Effector CD4-positive, alpha-beta T cell (primary cell): Measurements from ENCODE around the gene TCEAL6. TPM values are rescaled to one million over a fixed set of nuclear protein-coding genes. Genes with fewer than 3 reads are reported as not detected.
"Not testable (repeated sequence)": the region's sequence is repeated elsewhere in the genome, so short reads cannot be mapped to it uniquely, and the experiment has no call there.

ENCODE experiments used
- DNase-seq: peaks from one replicate; pipeline ENCODE4 v3.0.0-alpha.2; 2020
- total RNA-seq: gene quantifications from one replicate; lab custom pipeline; 2026; lab: John Stamatoyannopoulos, UW

TCEAL6 gene
- not detected for total RNA-seq

DNA sequence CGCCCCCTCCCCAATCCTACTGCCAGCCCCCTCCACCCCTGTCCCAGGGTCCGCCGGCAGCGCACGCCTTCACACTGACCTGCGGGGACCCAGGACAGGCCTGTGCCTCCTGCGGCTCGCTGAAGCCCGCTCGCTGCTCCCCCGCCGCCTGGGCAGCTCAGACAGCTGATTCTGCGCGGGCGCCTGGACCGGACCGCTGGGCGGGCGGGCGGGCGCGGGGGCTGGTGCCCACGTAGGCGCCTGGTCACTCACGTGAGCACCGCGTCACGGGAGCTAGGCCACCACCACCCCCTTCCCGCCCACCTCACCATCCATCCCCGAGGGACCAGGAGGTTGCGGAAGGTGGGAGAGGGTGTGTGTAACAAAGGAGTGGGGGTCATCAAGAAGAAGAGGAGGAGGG lies at the start of gene TCEAL6:
Gene TCEAL6, minus strand, starts transcription at position 208 of the 400 bp plus-strand sequence.
- DNase-seq: not testable (repeated sequence)

DNA sequence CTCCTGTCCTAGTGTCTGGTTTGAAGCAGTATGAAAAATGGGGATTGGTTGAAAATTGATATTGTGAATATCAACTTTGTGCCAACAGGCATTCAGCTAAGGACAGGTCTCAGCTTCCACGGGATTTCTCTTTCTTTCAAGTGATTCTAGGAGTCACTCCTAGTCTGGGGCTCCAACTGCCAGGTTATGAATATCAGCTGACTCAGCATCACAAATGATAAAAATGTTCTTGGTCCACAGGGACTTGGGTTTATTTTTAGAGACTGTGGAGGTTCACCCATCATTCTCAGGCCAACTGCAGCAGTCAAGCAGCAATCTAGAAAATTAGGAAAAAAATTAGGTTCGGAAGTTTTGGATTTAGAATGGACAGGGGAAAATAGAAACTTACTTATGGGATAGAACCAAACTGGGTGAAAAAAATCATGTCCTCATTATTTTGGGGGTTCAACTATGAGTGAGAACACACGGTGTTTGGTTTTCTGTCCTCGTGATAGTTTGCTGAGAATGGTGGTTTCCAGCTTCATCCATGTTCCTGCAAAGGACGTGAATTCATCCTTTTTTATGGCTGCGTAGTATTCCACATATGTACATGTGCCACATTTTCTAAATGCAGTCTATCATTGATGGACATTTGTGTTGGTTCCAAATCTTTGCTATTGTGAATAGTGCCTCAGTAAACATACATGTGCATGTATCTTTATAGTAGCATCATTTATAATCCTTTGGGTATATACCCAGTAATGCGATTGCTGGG lies 43.9 kb upstream of the TCEAL6 start:
- no peak for DNase-seq

DNA sequence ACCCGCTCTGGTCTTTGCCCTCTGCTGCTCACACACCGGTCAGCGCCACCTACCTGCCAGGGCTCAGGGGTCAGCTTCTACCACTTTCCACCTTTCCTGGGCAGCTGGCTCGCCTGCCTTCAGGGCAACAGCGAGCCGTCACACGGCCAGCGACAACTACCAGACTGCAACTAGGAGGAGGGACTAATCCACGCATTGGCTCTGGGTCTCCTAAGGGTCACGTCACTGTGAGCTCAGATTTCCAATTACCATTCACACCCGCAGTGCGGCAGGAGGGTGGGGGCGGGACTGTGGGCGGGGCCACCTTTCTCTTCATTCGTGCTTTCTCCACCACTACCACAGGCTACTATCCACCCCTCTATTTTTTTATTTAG lies 13.5 kb upstream of the TCEAL6 start, which contains the start of gene BEX5:
Gene BEX5, minus strand, starts transcription at position 172 of the 374 bp plus-strand sequence. CDS start 1,712 bp downstream, outside the sequence.
- peak; percentile 43 for DNase-seq

DNA sequence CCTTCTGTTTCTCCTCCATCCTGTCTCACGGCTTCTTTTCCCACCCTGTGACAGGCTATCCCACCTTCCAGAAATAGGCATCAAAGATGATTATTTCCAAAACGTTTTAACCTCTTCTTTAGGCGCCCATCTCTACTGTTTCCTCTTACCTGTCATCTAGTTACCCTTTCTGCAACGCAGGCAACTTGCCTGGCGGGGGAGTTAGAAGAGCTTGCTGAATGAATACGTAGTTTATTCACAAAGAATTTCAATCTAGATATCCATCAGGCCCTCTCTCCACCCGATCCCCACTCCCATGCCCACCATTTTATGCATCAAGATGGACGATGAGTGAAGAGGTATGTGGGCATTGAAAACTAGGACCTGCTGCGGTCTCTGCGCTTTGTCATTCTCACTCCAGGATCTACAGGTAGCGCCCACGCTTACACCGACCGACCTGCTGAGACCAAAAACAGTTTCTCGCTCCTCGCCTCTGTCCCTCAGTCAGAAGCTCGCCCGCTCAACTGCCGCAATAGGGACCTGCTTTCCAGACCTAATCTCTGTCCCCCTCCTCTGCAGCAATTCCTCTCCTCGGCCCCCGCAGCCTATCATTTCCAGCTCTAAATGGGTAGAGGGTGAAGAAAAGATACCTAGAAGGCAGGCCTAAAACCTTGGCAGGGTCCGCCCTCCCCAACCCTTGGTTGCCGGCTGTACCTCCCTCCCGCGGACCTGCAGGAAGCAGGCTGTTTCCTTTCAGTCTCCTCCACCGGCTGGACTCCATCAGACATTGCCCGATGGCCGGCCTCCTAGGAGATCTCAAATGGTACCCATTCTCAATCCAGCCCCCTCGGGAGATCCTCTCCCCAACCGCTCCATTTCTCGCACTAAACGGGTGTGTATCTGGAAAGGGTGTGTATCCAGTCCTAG lies 12.9 kb upstream of the TCEAL6 start:
- peak; percentile 4 for DNase-seq

DNA sequence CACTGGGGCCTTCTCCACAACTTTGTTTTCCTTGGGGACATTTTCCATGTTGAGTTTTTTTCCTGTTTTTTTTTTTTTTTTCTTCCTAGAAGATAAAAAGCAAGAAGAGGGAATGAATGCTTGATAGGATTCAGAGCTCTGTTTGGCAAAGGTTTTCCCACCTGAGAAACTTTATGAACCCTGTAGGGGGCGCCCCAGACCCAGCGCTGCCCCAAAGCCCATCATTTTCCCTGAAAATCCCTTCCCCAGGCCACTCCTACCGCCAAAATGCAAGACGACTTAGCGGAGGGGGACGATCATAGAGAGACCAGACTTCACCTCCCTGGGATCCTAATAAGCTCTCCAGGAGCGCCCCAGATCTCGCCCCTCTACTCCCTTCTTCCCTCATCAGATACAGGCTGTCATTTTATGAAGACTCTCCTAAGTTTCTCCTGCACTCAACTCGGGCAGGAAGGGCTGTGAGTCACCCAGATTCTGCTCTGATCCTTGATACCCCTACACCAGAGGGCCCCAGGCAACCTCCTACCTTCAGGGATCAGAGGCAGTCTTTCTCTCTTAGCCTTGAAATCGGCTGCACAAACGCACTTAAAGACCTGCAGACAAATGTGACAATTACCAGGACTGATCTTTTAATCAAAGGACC lies 12.1 kb upstream of the TCEAL6 start:
- no peak for DNase-seq

DNA sequence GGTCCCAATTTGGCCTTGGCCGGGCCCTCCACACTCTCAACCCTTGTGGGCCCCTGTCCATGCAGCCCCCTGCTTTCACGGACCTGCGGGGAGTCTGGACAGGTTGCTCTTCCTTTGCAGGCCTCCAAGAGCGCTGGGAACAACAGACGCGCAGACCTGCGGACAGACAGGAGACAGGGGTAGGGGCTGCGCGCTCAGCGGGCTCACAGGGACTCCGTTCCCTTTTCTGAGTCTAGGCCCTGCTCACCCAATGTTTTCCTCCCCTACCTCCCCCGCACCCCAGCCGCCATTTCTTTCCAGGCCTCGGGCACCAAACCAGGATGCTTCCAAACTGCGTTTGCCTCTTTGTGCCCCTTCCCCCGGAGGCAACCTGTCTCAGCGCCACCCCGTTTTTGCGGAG lies 650 bp downstream of the TCEAL6 start:
- not testable (repeated sequence) for DNase-seq

DNA sequence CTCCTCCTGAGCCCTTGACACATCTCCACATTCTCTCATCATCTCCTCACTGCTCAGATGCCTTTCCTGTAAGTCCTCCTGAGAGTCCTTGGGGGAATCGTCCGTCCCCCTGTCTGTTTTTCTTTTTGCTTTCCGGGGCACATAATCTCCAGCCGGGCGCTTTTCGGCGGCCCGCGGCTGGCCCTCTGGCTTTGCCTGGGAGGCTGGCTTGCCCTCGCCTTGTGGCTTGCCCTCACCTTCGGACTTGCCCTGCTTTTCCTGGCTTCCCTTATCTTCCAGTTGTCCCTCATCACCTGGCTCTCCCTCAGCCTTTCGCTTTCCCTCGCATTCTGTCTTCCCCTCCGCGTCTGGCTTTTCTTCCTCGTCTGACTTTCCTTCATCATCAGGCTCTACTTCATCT lies 1.4 kb downstream of the TCEAL6 start:
- not testable (repeated sequence) for DNase-seq

DNA sequence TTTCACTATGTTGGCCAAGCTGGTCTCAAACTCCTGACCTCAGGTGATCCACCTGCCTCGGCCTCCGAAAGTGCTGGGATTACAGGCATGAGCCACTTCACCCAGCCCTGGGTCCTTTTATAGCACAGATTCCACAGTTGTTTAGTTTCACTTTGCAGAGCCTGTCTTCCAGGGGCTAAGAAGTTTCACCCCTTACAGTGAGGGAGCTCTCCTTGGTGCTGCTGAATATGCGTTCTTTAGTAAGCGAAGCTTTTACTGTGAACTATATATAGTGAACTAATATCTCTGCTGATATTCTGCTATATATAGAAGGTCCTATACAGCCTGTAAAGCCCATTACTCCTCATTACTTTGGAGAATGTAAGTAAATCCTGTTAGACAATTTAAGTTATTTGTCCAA lies 4.2 kb downstream of the TCEAL6 start:
- no peak for DNase-seq

DNA sequence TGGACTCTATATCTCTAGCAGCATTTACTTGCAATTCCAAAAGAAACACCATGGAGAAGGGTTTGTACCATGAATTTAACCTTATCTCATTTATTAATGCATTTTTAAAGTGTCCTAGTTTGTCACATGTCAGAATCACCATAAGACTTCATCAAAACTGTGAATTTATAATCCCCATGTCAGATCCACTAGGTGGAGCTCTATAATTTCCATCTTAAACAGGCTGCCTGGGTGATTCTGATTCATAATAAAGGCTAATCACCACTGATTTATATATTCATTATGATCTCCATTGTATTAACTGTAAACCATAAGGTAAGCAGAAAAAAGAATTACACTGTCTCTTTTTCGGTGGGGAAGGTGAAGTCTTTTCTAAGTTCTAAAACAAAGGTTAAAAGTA lies 12.8 kb downstream of the TCEAL6 start:
- no peak for DNase-seq

DNA sequence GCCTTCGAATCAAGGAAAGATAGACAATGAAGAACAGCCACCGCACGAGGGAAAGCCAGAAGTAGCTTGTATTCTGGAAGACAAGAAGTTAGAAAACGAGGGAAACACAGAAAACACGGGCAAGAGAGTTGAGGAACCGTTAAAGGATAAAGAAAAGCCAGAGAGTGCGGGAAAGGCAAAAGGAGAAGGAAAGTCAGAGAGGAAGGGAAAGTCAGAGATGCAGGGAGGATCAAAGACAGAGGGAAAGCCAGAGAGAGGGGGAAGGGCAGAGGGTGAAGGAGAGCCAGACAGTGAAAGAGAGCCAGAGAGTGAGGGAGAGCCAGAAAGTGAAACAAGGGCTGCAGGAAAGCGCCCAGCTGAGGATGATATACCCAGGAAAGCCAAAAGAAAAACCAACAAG lies 15.4 kb downstream of the TCEAL6 start:
- DNase-seq: no peak

DNA sequence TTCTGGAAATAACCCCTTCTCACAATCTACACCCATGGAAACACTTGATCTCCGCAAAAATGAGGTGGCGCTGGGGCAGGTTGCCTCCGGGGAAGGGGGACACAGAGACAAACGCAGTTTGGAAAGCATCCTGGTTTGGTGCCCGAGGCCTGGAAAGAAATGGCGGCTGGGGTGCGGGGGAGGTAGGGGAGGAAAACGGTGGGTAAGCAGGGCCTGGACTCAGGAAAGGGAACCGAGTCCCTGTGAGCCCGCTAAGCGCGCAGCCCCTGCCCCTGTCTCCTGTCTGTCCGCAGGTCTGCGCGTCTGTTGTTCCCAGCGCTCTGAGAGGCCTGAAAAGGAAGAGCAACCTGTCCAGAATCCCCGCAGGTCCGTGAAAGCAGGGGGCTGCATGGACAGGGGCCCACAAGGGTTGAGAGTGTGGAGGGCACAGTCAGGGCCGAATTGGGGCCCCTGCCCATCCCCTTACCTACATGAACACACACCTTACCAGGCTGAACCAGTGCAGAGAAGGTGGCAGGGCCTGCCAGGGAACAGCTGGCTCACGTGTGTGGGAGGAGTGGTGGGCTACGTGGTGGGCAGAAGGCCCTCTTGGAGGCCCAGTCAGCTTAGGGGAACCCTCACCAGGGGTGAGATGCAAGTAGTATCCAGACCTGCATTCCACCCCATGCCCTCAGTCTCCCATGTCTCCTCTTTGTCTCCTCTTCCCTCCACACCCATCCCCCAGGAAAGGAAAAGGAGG lies 16.0 kb downstream of the TCEAL6 start:
- DNase-seq: not testable (repeated sequence)

DNA sequence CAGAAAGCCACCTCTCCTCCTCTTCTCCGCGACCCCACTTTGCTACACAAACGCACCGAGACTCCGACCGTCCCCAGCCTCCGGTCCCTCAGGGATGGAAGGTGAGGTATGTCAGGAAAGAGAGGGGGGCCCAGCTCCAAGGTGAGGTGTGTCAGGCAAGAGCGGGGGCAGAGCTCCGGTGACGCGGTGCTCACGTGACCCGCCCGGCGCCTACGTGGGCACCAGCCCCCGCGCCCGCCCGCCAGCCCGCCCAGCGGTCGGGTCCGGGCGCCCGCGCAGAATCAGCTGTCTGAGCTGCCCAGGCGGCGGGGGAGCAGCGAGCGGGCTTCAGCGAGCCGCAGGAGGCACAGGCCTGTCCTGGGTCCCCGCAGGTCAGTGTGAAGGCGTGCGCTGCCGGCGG lies 16.8 kb downstream of the TCEAL6 start, which contains the start of gene TCEAL2:
Gene TCEAL2, plus strand, starts transcription at position 244 of the 400 bp plus-strand sequence. CDS start 1,152 bp downstream, outside the sequence.
- DNase-seq: not testable (repeated sequence)

DNA sequence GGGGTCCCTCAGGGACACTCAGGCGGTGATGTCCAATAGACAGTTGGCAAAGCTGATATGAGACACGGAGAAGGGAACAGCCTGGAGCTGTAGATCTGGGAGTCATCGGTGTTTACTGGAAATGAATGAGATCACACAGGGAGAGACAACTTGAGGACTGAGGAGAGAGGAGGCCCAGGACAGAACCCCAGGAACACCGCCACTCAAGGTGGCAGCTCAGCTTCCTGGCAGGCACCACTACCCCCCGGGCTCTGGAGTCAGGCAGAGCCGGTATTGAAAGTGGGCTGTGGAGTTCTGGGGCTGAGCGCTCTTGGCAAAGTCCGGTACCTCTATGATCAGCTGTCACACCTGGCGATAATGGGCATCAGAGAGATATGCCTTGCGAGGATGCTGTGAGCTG lies 17.3 kb downstream of the TCEAL6 start:
- DNase-seq: not testable (repeated sequence)

DNA sequence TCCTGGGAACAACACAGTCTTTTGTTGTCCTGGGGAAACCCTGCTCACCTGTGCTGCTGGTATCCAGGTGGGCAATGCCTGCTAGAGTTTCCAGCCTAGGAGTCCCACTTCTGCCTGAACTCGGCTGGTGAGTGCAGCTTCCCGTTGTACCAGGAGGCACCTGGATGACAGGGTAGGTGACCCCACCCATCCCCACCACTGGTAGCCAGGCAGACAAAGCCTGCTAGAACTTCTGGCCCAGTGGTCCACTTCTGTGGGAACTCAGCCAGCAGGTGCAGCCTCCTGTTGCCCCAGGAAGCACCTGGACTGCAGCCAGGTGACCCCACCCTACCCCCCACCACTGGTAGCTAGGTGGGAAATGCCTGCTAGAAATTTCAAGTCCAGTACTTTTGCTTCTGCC lies 26.5 kb downstream of the TCEAL6 start:
- DNase-seq: no peak

DNA sequence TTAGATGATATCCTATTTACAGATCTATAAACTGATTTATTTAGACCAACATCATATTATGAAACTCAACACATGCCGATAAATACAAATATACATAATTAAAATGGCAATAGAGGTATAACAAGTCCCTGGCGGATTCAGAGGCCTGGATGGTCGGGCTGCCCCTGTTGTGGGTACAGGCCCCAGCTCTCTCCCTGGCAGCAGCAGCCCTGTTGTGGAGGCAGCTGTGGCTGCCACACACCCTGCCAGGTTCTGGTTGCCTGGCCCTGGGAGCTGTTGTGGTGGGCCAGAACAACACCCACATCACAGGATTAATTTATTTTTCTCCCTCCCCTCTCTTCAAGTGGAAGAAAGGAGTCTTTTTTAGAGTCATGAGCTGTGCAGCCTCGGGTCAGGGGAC lies 28.9 kb downstream of the TCEAL6 start:
- no peak for DNase-seq
